ENCODE results near the gene SLC10A7.

The SLC10A7 gene

DNA sequence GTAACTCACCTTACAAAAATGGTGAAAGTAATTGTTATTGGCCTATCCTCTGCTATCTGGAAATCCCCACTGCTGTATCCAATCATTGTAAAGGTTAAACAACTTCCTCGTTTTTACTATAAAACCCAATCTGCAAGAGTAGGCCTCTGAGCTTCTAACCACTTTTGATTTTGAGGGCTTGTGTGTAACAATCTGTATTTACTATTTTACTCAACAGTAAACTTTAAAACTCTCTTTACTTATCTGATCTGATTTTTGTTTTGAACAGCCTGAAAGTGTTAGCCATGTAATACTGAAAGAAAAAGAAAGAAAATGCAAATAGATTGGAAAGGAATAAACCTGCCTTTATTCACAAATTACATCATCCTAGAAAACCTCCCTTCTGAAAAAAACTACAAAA is 63.1 kb downstream of the SLC10A7 start:
- DNase-seq (ENCODE audit: low read depth, low spot score): no peak
- ChIA-PET POLR2A (no interaction called here), CTCF (no interaction called here)
- TF ChIP-seq, protein P1, sequence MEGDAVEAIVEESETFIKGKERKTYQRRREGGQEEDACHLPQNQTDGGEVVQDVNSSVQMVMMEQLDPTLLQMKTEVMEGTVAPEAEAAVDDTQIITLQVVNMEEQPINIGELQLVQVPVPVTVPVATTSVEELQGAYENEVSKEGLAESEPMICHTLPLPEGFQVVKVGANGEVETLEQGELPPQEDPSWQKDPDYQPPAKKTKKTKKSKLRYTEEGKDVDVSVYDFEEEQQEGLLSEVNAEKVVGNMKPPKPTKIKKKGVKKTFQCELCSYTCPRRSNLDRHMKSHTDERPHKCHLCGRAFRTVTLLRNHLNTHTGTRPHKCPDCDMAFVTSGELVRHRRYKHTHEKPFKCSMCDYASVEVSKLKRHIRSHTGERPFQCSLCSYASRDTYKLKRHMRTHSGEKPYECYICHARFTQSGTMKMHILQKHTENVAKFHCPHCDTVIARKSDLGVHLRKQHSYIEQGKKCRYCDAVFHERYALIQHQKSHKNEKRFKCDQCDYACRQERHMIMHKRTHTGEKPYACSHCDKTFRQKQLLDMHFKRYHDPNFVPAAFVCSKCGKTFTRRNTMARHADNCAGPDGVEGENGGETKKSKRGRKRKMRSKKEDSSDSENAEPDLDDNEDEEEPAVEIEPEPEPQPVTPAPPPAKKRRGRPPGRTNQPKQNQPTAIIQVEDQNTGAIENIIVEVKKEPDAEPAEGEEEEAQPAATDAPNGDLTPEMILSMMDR (IDR thresholded peaks at IDR 0.05; ENCODE audit: insufficient read depth, low read length, missing control alignments): no peak
- no peak overlapping the region for H3K4me3 ChIP-seq (ENCODE audit: low read depth, low read length)

DNA sequence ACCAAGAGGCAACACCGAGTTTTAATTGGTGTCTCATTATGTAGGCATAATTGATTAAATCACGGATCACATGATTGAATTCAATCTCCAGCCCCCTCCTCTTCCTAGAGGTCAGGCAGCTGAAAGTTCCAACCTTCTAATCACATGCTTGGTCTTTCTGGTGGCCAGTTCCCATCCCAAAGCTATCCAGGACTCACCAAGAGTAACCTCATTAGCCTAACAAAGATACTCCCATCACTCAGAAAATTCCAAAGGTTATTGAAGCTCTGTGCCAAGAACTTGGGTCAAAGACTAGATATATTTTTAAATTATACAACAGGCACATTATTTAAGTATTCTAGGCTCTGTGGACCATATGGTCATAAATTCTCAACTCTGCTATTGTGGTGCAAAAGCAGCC is 65.1 kb downstream of the SLC10A7 start:
- CTCF ChIA-PET: no interaction called here
- POLR2A ChIA-PET: no interaction called here

DNA sequence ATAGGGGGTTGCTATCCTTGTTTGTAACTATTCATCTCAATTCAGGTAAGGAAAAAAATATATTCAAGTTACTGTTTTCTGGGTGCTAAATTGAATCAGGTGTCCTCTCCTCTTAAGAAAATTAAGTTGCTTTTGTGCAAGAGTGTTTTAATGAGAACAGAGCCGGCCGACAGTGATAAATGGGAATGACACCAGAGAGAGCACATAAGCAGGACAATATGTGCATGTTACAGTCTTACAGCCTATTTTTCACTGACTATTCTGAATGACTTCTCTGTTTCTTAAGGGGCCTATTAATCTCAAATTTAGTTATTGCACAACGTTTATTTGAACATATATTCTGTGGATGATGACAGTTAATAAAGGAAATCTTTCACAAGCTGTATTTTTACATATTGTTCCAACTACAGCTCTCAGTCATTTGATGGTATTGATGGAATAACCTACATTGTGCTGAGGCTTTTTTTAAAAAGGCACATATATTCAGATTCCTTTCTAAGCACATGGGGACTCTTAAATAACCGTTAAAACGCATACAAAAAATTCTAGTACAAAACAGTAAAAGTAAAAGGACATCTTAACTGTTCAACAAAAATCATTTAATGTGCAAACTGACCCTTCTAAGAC is 68.4 kb downstream of the SLC10A7 start:
- DNase-seq (ENCODE audit: low read depth, low spot score): no peak
- CTCF ChIA-PET: interaction anchor here (0.9 kb wide), 1 partner anchor 10 kb away, joined by 5 read pairs; no protein-coding TSS in a partner anchor
- POLR2A ChIA-PET: no interaction called here
- no peak overlapping the region for H3K4me3 ChIP-seq (ENCODE audit: low read depth, low read length)
- TF ChIP-seq, protein P1 (IDR thresholded peaks at IDR 0.05; ENCODE audit: insufficient read depth, low read length, missing control alignments): no peak

More for the DNA sequence above, 65.1 kb downstream of the SLC10A7 start:
- no peak overlapping the region for H3K4me3 ChIP-seq (ENCODE audit: low read depth, low read length)
- TF ChIP-seq, protein P1 (IDR thresholded peaks at IDR 0.05; ENCODE audit: insufficient read depth, low read length, missing control alignments): no peak
- no peak for DNase-seq (ENCODE audit: low read depth, low spot score)

DNA sequence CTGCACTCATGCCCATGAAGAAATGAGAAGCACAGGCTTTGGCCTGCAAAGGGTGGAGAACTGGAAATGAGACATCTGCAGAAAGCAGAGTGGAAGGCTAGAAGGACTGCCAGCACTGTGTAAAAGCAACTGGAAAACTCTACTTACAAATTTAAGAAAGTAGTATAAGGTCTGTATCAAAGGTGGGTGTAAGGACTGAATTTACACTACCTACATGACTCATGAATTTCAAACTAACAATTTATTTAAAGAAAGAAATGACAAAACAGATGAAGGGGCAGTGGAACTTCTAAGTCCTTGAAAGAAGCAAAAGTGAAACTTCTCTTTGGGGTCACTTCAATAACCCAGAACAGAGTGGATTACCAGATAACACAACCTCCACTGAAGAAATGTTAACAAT is 71.2 kb downstream of the SLC10A7 start:
- ChIA-PET CTCF (no interaction called here), POLR2A (no interaction called here)
- DNase-seq (ENCODE audit: low read depth, low spot score): no peak
- TF ChIP-seq, protein P1 (IDR thresholded peaks at IDR 0.05; ENCODE audit: insufficient read depth, low read length, missing control alignments): no peak
- H3K4me3 ChIP-seq (ENCODE audit: low read depth, low read length): no peak overlapping the region

DNA sequence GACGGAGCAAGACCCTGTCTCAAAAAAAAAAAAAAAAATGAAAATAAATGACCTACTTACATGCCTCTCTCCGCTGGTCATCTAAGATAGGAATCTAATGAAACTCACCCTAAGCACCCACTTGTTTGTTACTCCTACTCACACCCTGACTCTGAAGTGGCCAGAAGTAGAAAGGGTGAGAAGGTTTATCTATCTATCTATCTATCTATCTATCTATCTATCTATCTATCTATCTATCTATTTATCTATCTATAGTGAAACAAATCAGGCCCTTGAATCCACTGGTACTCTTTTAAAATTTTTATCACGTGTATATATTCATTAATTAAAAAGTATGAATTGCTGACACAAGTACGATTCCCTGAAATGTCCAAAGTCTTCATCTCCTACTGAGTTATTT is 75.2 kb downstream of the SLC10A7 start:
- TF ChIP-seq, protein P1 (IDR thresholded peaks at IDR 0.05; ENCODE audit: insufficient read depth, low read length, missing control alignments): no peak
- POLR2A ChIA-PET: no interaction called here
- CTCF ChIA-PET: no interaction called here
- no peak overlapping the region for H3K4me3 ChIP-seq (ENCODE audit: low read depth, low read length)
- DNase-seq (ENCODE audit: low read depth, low spot score): no peak

DNA sequence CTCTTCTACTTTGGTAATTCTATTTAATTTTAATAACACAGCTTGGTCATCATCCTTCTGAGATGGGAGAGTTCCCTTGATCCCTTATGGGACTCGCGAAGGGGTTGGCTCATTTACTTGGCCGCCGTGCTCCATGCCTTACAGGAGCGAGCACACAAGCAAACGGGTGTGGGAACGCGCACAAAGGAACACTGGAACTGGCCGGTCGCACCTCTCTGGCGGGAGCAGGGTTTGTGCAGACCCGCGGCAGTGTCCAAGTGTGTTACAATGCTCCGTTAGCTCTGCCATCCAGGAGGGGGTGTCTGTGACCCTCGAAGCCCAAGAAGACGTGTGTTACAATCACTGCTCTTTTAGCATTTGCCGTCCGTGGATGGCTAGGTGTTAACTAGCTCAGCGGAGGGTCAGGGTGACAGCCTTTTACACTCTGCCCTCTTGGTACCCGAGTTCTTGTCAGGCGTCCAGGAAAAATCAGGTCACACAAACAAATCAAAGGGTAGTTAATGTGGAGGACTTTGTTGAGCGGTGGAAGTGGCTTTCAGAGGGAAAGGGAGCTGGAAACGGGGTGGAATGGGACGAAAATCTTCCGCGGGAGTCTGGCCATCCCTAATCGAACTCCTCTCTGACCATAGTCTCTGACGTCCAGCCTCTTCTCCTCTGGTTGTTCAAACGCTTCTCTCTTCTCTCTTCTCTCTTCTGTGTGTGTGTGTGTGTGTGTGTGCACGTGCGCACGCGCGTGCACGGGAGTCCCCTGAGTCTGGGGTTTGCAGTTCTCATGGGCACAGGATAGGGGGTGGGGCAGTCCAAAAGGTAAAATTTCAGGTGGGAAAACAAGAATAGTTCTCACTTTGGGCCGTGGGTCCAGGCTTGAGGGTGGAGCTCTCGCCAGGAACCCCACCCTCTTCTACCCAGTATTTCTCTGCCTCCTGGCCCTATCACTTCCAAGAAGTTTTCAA is 76.3 kb downstream of the SLC10A7 start:
- TF ChIP-seq, protein P1 (IDR thresholded peaks at IDR 0.05; ENCODE audit: insufficient read depth, low read length, missing control alignments): no peak
- H3K4me3 ChIP-seq (ENCODE audit: low read depth, low read length): no peak overlapping the region
- ChIA-PET POLR2A (no interaction called here), CTCF (no interaction called here)
- no peak for DNase-seq (ENCODE audit: low read depth, low spot score)
